SK-N-SH (cell line): ENCODE measurements around the gene LBX1. TPM values are rescaled to one million over a fixed set of nuclear protein-coding genes. Genes with fewer than 3 reads are reported as not detected.

Experiments used
- CTCF ChIA-PET: fragments of 300-600, 350-600 bp; formaldehyde crosslinking; extraction: SDS; loops from one replicate; lab custom pipeline; 2021; lab: Yijun Ruan, JAX
- POLR2A ChIA-PET: fragments of 350-600 bp; sonication (Branson Sonifier 250); formaldehyde crosslinking; extraction: SDS; loops from one replicate; lab custom pipeline; 2020; ENCODE audit warnings: antibody characterized with exemption, inconsistent platforms; lab: Yijun Ruan, JAX
- DNase-seq: peaks from one replicate; pipeline ENCODE4 v3.0.0; 2012
- H2AFZ ChIP-seq: fragments of 200-600 bp; sonication (generic); 2 replicates; pipeline ENCODE4 v1.8.1; 2016; ENCODE audit warnings: antibody characterized with exemption, mild to moderate bottlenecking, low read depth
- H3F3A ChIP-seq: fragments of 200-600 bp; sonication (generic); replicated peaks from 2 replicates; pipeline ENCODE3; 2016; ENCODE audit warnings: antibody characterized with exemption, mild to moderate bottlenecking; ENCODE audit not compliant: insufficient read depth
- H3K27ac ChIP-seq, 2 experiments: fragments of 200-500 bp in 1 of 2; fragments of 200-600 bp in 1 of 2; sonication (Bioruptor generic) in 1 of 2; sonication (generic), shearing (Covaris generic) in 1 of 2; 2 replicates each; pipeline versions ENCODE4 v1.5.1 to v1.6.1; 2014 to 2016; ENCODE audit warnings: low read depth in 2 of 2, inconsistent platforms in 1 of 2, low read length in 1 of 2, mild to moderate bottlenecking in 1 of 2, mixed read lengths in 1 of 2
- H3K27me3 ChIP-seq: fragments of 200-600 bp; sonication (generic), shearing (Covaris generic); 2 replicates; pipeline ENCODE4 v1.6.1; 2016; ENCODE audit warnings: mixed run types; ENCODE audit not compliant: insufficient read depth
- H3K36me3 ChIP-seq, 2 experiments: fragments of 200-500 bp in 1 of 2; fragments of 200-600 bp in 1 of 2; sonication (Bioruptor generic) in 1 of 2; sonication (generic) in 1 of 2; replicated peaks in 1 of 2; 2 replicates each; pipeline versions ENCODE3 to v1.5.1; 2014 to 2016; ENCODE audit warnings: low read length in 1 of 2, mild to moderate bottlenecking in 1 of 2; ENCODE audit not compliant: insufficient read depth in 2 of 2, control insufficient read depth in 1 of 2
- H3K4me1 ChIP-seq, 2 experiments: fragments of 200-500 bp in 1 of 2; fragments of 200-600 bp in 1 of 2; sonication (Bioruptor generic) in 1 of 2; sonication (generic), shearing (Covaris generic) in 1 of 2; 2 replicates each; pipeline versions ENCODE4 v1.5.1 to v1.6.1; 2014 to 2016; ENCODE audit warnings: low read depth in 1 of 2, low read length in 1 of 2, mixed run types in 1 of 2; ENCODE audit not compliant: insufficient read depth in 2 of 2, control insufficient read depth in 1 of 2
- H3K4me2 ChIP-seq: fragments of 200-600 bp; sonication (generic), shearing (Covaris generic); 2 replicates; pipeline ENCODE4 v1.6.1; 2017; ENCODE audit warnings: mixed run types
- H3K4me3 ChIP-seq, 2 experiments: fragments of 200-500 bp in 1 of 2; fragments of 200-600 bp in 1 of 2; sonication (Bioruptor generic) in 1 of 2; sonication (generic), shearing (Covaris generic) in 1 of 2; 2 replicates each; pipeline versions ENCODE4 v1.5.1 to v1.8.1; 2014 to 2016; ENCODE audit warnings: low read depth in 2 of 2, inconsistent platforms in 1 of 2, low read length in 1 of 2, mild to moderate bottlenecking in 1 of 2, mixed read lengths in 1 of 2, moderate library complexity in 1 of 2
- H3K79me2 ChIP-seq: fragments of 200-600 bp; sonication (generic); 2 replicates; pipeline ENCODE4 v1.8.1; 2017; ENCODE audit warnings: mild to moderate bottlenecking; ENCODE audit not compliant: insufficient read depth
- H3K9ac ChIP-seq: fragments of 200-600 bp; sonication (generic); 2 replicates; pipeline ENCODE4 v1.6.1; 2017; ENCODE audit warnings: mixed run types
- H3K9me2 ChIP-seq: fragments of 200-600 bp; sonication (generic); 2 replicates; pipeline ENCODE4 v1.6.1; 2017; ENCODE audit warnings: mixed run types
- H3K9me3 ChIP-seq: fragments of 200-600 bp; sonication (generic); 2 replicates; pipeline ENCODE4 v1.6.1; 2017; ENCODE audit warnings: mixed run types, mild to moderate bottlenecking, moderate library complexity
- H4K20me1 ChIP-seq: fragments of 200-600 bp; sonication (generic); 2 replicates; pipeline ENCODE4 v1.6.1; 2017; ENCODE audit warnings: mild to moderate bottlenecking, mixed run types; ENCODE audit not compliant: insufficient read depth
- ELF1 ChIP-seq: IDR thresholded peaks from 2 replicates; pipeline ENCODE4 v1.4.0; 2012
- EP300 ChIP-seq, 2 experiments: IDR thresholded peaks; 2 replicates each; pipeline versions ENCODE4 v1.4.0 to v1.6.1; 2012; ENCODE audit warnings: borderline replicate concordance in 1 of 2, low read depth in 1 of 2, low read length in 1 of 2
- FOSL2 ChIP-seq: IDR thresholded peaks from 2 replicates; pipeline ENCODE4 v1.4.0; 2012; ENCODE audit warnings: low read depth, mild to moderate bottlenecking, moderate library complexity, borderline replicate concordance
- FOXM1 ChIP-seq: IDR thresholded peaks from 2 replicates; pipeline ENCODE4 v1.4.0; 2012; ENCODE audit warnings: low read depth, mild to moderate bottlenecking
- GABPA ChIP-seq: IDR thresholded peaks from 2 replicates; pipeline ENCODE4 v1.4.0; 2012; ENCODE audit warnings: low read depth, mild to moderate bottlenecking
- GATA2 ChIP-seq: sonication (generic); formaldehyde crosslinking; IDR thresholded peaks from 2 replicates; pipeline ENCODE4 v1.5.0; 2020; ENCODE audit warnings: mild to moderate bottlenecking, missing genetic modification reagents
- MAX ChIP-seq: IDR thresholded peaks from 2 replicates; pipeline ENCODE4 v1.4.0; 2012; ENCODE audit warnings: low read depth
- MEF2A ChIP-seq: IDR thresholded peaks from 2 replicates; pipeline ENCODE4 v1.4.0; 2012; ENCODE audit warnings: low read depth, borderline replicate concordance
- MXI1 ChIP-seq: IDR thresholded peaks from 2 replicates; pipeline ENCODE4 v1.6.1; 2012; ENCODE audit warnings: mild to moderate bottlenecking, low read depth, low read length, improper control_type of control experiment
- NFIC ChIP-seq: IDR thresholded peaks from 2 replicates; pipeline ENCODE4 v1.4.0; 2012; ENCODE audit warnings: borderline replicate concordance
- NRF1 ChIP-seq: IDR thresholded peaks from 2 replicates; pipeline ENCODE4 v1.6.1; 2012; ENCODE audit warnings: low read depth, mild to moderate bottlenecking, low read length
- PBX3 ChIP-seq: IDR thresholded peaks from 2 replicates; pipeline ENCODE4; 2012
- POLR2AphosphoS5 ChIP-seq: IDR thresholded peaks from 2 replicates; pipeline ENCODE4 v1.6.1; 2012; ENCODE audit warnings: low read depth, low read length
- RAD21 ChIP-seq: IDR thresholded peaks from 2 replicates; pipeline ENCODE4 v1.6.1; 2012; ENCODE audit warnings: mild to moderate bottlenecking, low read length
- RCOR1 ChIP-seq: fragments of 150-350 bp; IDR thresholded peaks from 2 replicates; pipeline ENCODE4 v1.6.1; 2017; ENCODE audit warnings: antibody characterized with exemption, low read length
- RFX5 ChIP-seq: IDR thresholded peaks from 2 replicates; pipeline ENCODE4 v1.6.1; 2012; ENCODE audit warnings: mild to moderate bottlenecking, improper control_type of control experiment, low read length
- RXRA ChIP-seq: IDR thresholded peaks from 2 replicates; pipeline ENCODE4 v1.4.0; 2012; ENCODE audit warnings: low read depth, mild to moderate bottlenecking, borderline replicate concordance
- SIN3A ChIP-seq: IDR thresholded peaks from 2 replicates; pipeline ENCODE4 v1.6.1; 2012; ENCODE audit warnings: low read depth, mild to moderate bottlenecking, low read length, moderate library complexity, borderline replicate concordance
- TAF1 ChIP-seq: IDR thresholded peaks from 2 replicates; pipeline ENCODE4 v1.6.1; 2012; ENCODE audit warnings: low read depth, mild to moderate bottlenecking, low read length, moderate library complexity, borderline replicate concordance
- TEAD4 ChIP-seq: IDR thresholded peaks from 2 replicates; pipeline ENCODE4 v1.4.0; 2012; ENCODE audit warnings: mild to moderate bottlenecking, borderline replicate concordance; ENCODE audit not compliant: insufficient read depth
- YY1 ChIP-seq: IDR thresholded peaks from 2 replicates; pipeline ENCODE4 v1.4.0; 2012; ENCODE audit warnings: low read depth, mild to moderate bottlenecking
- ZBTB33 ChIP-seq: IDR thresholded peaks from 2 replicates; pipeline ENCODE4 v1.4.0; 2012; ENCODE audit warnings: low read depth, borderline replicate concordance
- WGBS: methylation state at CpG from one replicate; pipeline ENCODE4 v1.1.6; 2017; ENCODE audit warnings: low lambda C conversion rate; 5-methylcytosine and 5-hydroxymethylcytosine counted together
- polyA plus RNA-seq, 3 experiments: library from polyadenylated mRNA; depleted of rRNA; stranded (reverse); fragments of >200 nt; gene quantifications; 2 replicates each; pipeline ENCODE4 v1.2.3, GENCODE V29; 2012

The LBX1 gene
- polyA plus RNA-seq, 1 of the 3 experiments (the other 2 are of a cell fraction): not detected

- TF ChIP-seq RCOR1: no peak
- no peak for TF ChIP-seq NFIC
- TF ChIP-seq ELF1: no peak
- TF ChIP-seq ZBTB33: no peak
- no peak for TF ChIP-seq RAD21
- no peak for TF ChIP-seq MXI1
- no peak for TF ChIP-seq TEAD4
- Histone ChIP-seq H3K36me3 (no peaks in the 10 kb centered on the region), H3K9me2 (no peaks in the 10 kb centered on the region), H3K27me3 (peaks cover 8% of the 10 kb centered on the region; the same call in 1 of the 2 replicates), H3K79me2 (no peaks in the 10 kb centered on the region), H3K4me1 (no peaks in the 10 kb centered on the region; a peak in 1 of 4 replicates), H2AFZ (no peak overlapping the region), H3K27ac (no peak overlapping the region), H3K9me3 (no peaks in the 10 kb centered on the region), H3K4me3 (no peak overlapping the region), H4K20me1 (no peaks in the 10 kb centered on the region), H3K4me2 (no peak overlapping the region), H3F3A (no peaks in the 10 kb centered on the region), H3K9ac (no peak overlapping the region)
- ChIA-PET CTCF (interaction anchor here (0.5 to 12.0 kb wide), 12 partner anchors 9 to 500 kb away, joined by 3 to 149 read pairs (median 6); no protein-coding TSS in a partner anchor), POLR2A (no interaction called here)
- no peak for DNase-seq
- 75% methylated on average over 4 of the region's 4 CpGs for WGBS
Measured at GRCh38 chr10:101273741-101274140, 44.5 kb upstream of the LBX1 start.

GRCh38 chr10:101273330-101273729 lies 44.1 kb upstream of the LBX1 start:
- H4K20me1 ChIP-seq: no peaks in the 10 kb centered on the region
- no peak overlapping the region for H3K4me2 ChIP-seq
- H3K4me1 ChIP-seq: no peaks in the 10 kb centered on the region; a peak in 1 of 4 replicates
- no peaks in the 10 kb centered on the region for H3K79me2 ChIP-seq
- no peaks in the 10 kb centered on the region for H3F3A ChIP-seq
- POLR2A ChIA-PET: no interaction called here
- H3K36me3 ChIP-seq: no peaks in the 10 kb centered on the region
- H3K27ac ChIP-seq: no peak overlapping the region
- TF ChIP-seq GABPA (no peak), RXRA (no peak), EP300 (IDR thresholded peaks at IDR 0.05; ENCODE audit: borderline replicate concordance in 1 of 2, low read depth in 1 of 2, low read length in 1 of 2) (no peak), YY1 (no peak), SIN3A (no peak), NRF1 (no peak), TAF1 (no peak), POLR2AphosphoS5 (no peak), GATA2 (no peak), FOSL2 (no peak), RFX5 (no peak), MXI1 (no peak), FOXM1 (no peak), MEF2A (no peak), PBX3 (no peak), MAX (no peak)
- CTCF ChIA-PET: interaction anchor here (0.5 to 12.0 kb wide), 21 partner anchors 10 to 500 kb away, joined by 3 to 149 read pairs (median 5); partner anchors contain the start of gene LBX1
- H3K27me3 ChIP-seq: peaks cover 8% of the 10 kb centered on the region; the same call in 1 of the 2 replicates
- H3K9ac ChIP-seq: no peak overlapping the region
- H3K4me3 ChIP-seq: no peak overlapping the region
- no peaks in the 10 kb centered on the region for H3K9me3 ChIP-seq
- DNase-seq: no peak
- no peaks in the 10 kb centered on the region for H3K9me2 ChIP-seq
- no peak overlapping the region for H2AFZ ChIP-seq
- WGBS: 87% methylated on average over 10 of the region's 10 CpGs
